ENCODE measurements around the gene L3MBTL1.

DNA sequence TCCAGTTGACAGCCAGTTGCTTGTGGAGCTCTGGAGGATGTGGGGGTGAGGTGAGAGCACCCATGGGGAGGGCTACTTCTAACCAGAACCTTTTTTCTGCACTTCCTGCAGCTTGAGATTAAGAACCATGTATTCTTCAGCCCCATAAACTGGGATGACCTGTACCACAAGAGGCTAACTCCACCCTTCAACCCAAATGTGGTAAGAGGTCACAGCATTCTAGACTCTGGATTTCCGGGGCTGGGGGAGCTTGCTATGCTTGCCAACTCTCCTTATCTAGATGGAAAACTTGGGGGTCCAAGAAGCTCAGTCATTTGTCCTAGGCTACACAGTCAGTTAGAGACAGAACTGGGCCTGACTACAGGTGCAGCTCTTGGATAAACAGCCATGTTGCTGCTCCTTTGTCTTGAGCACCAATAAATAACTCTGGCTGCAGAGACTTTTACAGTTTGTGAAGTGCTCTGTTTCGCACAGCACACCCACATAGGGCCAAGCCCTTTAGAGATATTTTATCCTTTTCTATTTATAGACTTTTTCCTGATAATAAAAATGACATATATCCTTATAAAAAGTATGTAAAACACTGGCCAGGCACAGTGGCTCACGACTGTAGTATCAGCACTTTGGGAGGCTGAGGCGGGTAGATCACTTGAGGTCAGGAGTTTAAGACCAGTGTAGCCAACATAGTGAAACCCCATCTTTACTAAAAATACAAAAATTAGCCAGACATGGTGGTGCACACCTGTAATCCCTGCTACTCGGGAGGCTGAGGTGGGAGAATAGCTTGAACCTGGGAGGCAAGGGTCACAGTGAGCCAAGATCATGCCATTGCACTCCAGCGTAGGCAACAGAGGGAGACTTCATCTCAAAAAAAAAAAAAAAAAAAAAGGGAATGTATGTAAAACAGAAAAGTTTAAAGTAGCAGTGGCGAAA lies 72.6 kb downstream of the L3MBTL1 start:
- TF ChIP-seq CTCF (IDR thresholded peaks at IDR 0.05; ENCODE audit: low read length) (no peak), EZH2 (optimal IDR thresholded peaks at IDR 0.05; ENCODE audit: low read depth, low read length) (no peak)
